ENCODE measurements around the gene P2RY12. TPM values are rescaled to one million over a fixed set of nuclear protein-coding genes. Genes with fewer than 3 reads are reported as not detected.

The P2RY12 gene
- total and polyA plus RNA-seq, 2 donors (not counting 1 experiment from before 2014, with no cell fraction given) = 0.34 to 2.5 TPM

- no peaks in the 10 kb centered on the region for H3K36me3 ChIP-seq (ENCODE audit: control insufficient read depth, insufficient read depth, low read length)
- no peak overlapping the region for H3K27ac ChIP-seq (ENCODE audit: insufficient read depth, low read length)
- no peaks in the 10 kb centered on the region for H3K27me3 ChIP-seq (ENCODE audit: control insufficient read depth, insufficient read depth, low read length)
- no peak overlapping the region for H3K9ac ChIP-seq (ENCODE audit: insufficient read depth, low read length)
- H3K4me1 ChIP-seq (ENCODE audit: control insufficient read depth, extremely low read depth, insufficient read depth, low read length) = peaks cover 4% of the 10 kb centered on the region
- H3K4me2 ChIP-seq (ENCODE audit: extremely low read depth, insufficient read depth, low read length) = no peak overlapping the region
- TF ChIP-seq CTCF (conservative IDR thresholded peaks at IDR 0.05 in 1 of 2, IDR thresholded peaks at IDR 0.05 in 1 of 2; ENCODE audit: low read depth in 1 of 2, low read length in 2 of 2) (no peak), EZH2 (IDR thresholded peaks at IDR 0.05; ENCODE audit: low read length, missing control alignments) (no peak)
- no peak overlapping the region for H3K4me3 ChIP-seq (replicated peaks in 1 of 4; ENCODE audit: control extremely low read depth in 1 of 4, insufficient read depth in 1 of 4, low read depth in 3 of 4, low read length in 4 of 4)
- no peak for DNase-seq (ENCODE audit: low read depth in 2 of 2)
- no peaks in the 10 kb centered on the region for H3K9me3 ChIP-seq (ENCODE audit: control insufficient read depth, insufficient read depth, low read depth, low read length)
- no peaks in the 10 kb centered on the region for H4K20me1 ChIP-seq (ENCODE audit: control insufficient read depth, extremely low read depth, insufficient read depth, low read length)
- H3K79me2 ChIP-seq (ENCODE audit: control insufficient read depth, insufficient read depth, low read length) = no peaks in the 10 kb centered on the region
- no peak overlapping the region for H2AFZ ChIP-seq (ENCODE audit: low read length)
These were observed 7.2 kb upstream of the P2RY12 start for GRCh38 chr3:151391720-151392119.

GRCh38 chr3:151387842-151388241 lies 3.3 kb upstream of the P2RY12 start:
- no peaks in the 10 kb centered on the region for H3K27me3 ChIP-seq (ENCODE audit: control insufficient read depth, insufficient read depth, low read length)
- TF ChIP-seq EZH2 (IDR thresholded peaks at IDR 0.05; ENCODE audit: low read length, missing control alignments) (no peak), CTCF (conservative IDR thresholded peaks at IDR 0.05 in 1 of 2, IDR thresholded peaks at IDR 0.05 in 1 of 2; ENCODE audit: low read depth in 1 of 2, low read length in 2 of 2) (no peak)
- no peak overlapping the region for H3K9ac ChIP-seq (ENCODE audit: insufficient read depth, low read length)
- H3K9me3 ChIP-seq (ENCODE audit: control insufficient read depth, insufficient read depth, low read depth, low read length) = no peaks in the 10 kb centered on the region
- DNase-seq (ENCODE audit: low read depth in 2 of 2) = no peak
- no peaks in the 10 kb centered on the region for H3K4me1 ChIP-seq (ENCODE audit: control insufficient read depth, extremely low read depth, insufficient read depth, low read length)
- H3K27ac ChIP-seq (ENCODE audit: insufficient read depth, low read length) = no peak overlapping the region
- H2AFZ ChIP-seq (ENCODE audit: low read length) = no peak overlapping the region
- H3K79me2 ChIP-seq (ENCODE audit: control insufficient read depth, insufficient read depth, low read length) = no peaks in the 10 kb centered on the region
- no peak overlapping the region for H3K4me3 ChIP-seq (replicated peaks in 1 of 4; ENCODE audit: control extremely low read depth in 1 of 4, insufficient read depth in 1 of 4, low read depth in 3 of 4, low read length in 4 of 4)
- H4K20me1 ChIP-seq (ENCODE audit: control insufficient read depth, extremely low read depth, insufficient read depth, low read length) = no peaks in the 10 kb centered on the region
- H3K4me2 ChIP-seq (ENCODE audit: extremely low read depth, insufficient read depth, low read length) = no peak overlapping the region
- H3K36me3 ChIP-seq (ENCODE audit: control insufficient read depth, insufficient read depth, low read length) = no peaks in the 10 kb centered on the region

GRCh38 chr3:151387432-151387831 lies 2.9 kb upstream of the P2RY12 start:
- Histone ChIP-seq H3K9me3 (ENCODE audit: control insufficient read depth, insufficient read depth, low read depth, low read length) (no peaks in the 10 kb centered on the region), H3K79me2 (ENCODE audit: control insufficient read depth, insufficient read depth, low read length) (no peaks in the 10 kb centered on the region), H2AFZ (ENCODE audit: low read length) (no peak overlapping the region), H3K27me3 (ENCODE audit: control insufficient read depth, insufficient read depth, low read length) (no peaks in the 10 kb centered on the region), H3K4me2 (ENCODE audit: extremely low read depth, insufficient read depth, low read length) (no peak overlapping the region), H3K36me3 (ENCODE audit: control insufficient read depth, insufficient read depth, low read length) (no peaks in the 10 kb centered on the region), H3K4me3 (replicated peaks in 1 of 4; ENCODE audit: control extremely low read depth in 1 of 4, insufficient read depth in 1 of 4, low read depth in 3 of 4, low read length in 4 of 4) (no peak overlapping the region), H3K4me1 (ENCODE audit: control insufficient read depth, extremely low read depth, insufficient read depth, low read length) (no peaks in the 10 kb centered on the region), H3K27ac (ENCODE audit: insufficient read depth, low read length) (no peak overlapping the region), H4K20me1 (ENCODE audit: control insufficient read depth, extremely low read depth, insufficient read depth, low read length) (no peaks in the 10 kb centered on the region), H3K9ac (ENCODE audit: insufficient read depth, low read length) (no peak overlapping the region)
- TF ChIP-seq CTCF (conservative IDR thresholded peaks at IDR 0.05 in 1 of 2, IDR thresholded peaks at IDR 0.05 in 1 of 2; ENCODE audit: low read depth in 1 of 2, low read length in 2 of 2) (no peak), EZH2 (IDR thresholded peaks at IDR 0.05; ENCODE audit: low read length, missing control alignments) (no peak)
- no peak for DNase-seq (ENCODE audit: low read depth in 2 of 2)

Data from fibroblast of lung (primary cell).